Mesodermal cell (in vitro differentiated cells): ENCODE measurements around the gene SNRPD3.

Experiments
- H3K27ac ChIP-seq: 2 replicates; pipeline ENCODE4 v1.7.0; 2013; ENCODE audit warnings: mild to moderate bottlenecking, low read depth, low read length, moderate library complexity; ENCODE audit not compliant: severe bottlenecking
- H3K36me3 ChIP-seq: 2 replicates; pipeline ENCODE4 v1.7.1; 2013; ENCODE audit warnings: mild to moderate bottlenecking, low read length, moderate library complexity; ENCODE audit not compliant: control insufficient read depth, insufficient read depth
- H3K4me1 ChIP-seq: one replicate; pipeline ENCODE4 v1.7.1; 2013; ENCODE audit warnings: mild to moderate bottlenecking, low read length; ENCODE audit not compliant: insufficient read depth, control insufficient read depth, poor library complexity, severe bottlenecking
- H3K4me3 ChIP-seq: 2 replicates; pipeline ENCODE4 v1.7.0; 2013; ENCODE audit warnings: low read length, control low read depth, mild to moderate bottlenecking; ENCODE audit not compliant: insufficient read depth, poor library complexity, severe bottlenecking; ENCODE audit errors: extremely low read depth
- H3K9me3 ChIP-seq: 2 replicates; pipeline ENCODE4 v1.7.1; 2013; ENCODE audit warnings: mild to moderate bottlenecking, low read length, moderate library complexity; ENCODE audit not compliant: control insufficient read depth
- WGBS, 2 experiments: methylation state at CpG; one replicate each; pipeline ENCODE4 v1.1.5; 2013; ENCODE audit warnings: missing lambda C conversion rate in 2 of 2; ENCODE audit not compliant: insufficient coverage in 2 of 2; 5-methylcytosine and 5-hydroxymethylcytosine counted together

Gene SNRPD3

GRCh38 chr22:24585927-24586546, 30.2 kb downstream of the SNRPD3 start:
- WGBS, 2 experiments, result 91 to 95% methylated on average over 12 to 18 of the region's 24 CpGs

GRCh38 chr22:24587251-24587650, 31.5 kb downstream of the SNRPD3 start:
- no peak overlapping the region for H3K4me3 ChIP-seq
- 100% methylated on average over 2 to 3 of the region's 5 CpGs for WGBS, 2 experiments
- no peaks in the 10 kb centered on the region for H3K4me1 ChIP-seq
- H3K9me3 ChIP-seq, result no peaks in the 10 kb centered on the region
- H3K27ac ChIP-seq, result no peak overlapping the region
- peaks cover 34% of the 10 kb centered on the region for H3K36me3 ChIP-seq

More at GRCh38 chr22:24585927-24586546, 30.2 kb downstream of the SNRPD3 start:
- Histone ChIP-seq H3K9me3 (no peaks in the 10 kb centered on the region), H3K36me3 (peaks cover 34% of the 10 kb centered on the region), H3K4me1 (no peaks in the 10 kb centered on the region), H3K4me3 (no peak overlapping the region), H3K27ac (no peak overlapping the region)

GRCh38 chr22:24587948-24588347, 32.1 kb downstream of the SNRPD3 start:
- WGBS, 2 experiments, result 89 to 92% methylated on average over 7 to 8 of the region's 8 CpGs
- H3K27ac ChIP-seq, result no peak overlapping the region
- H3K36me3 ChIP-seq, result peaks cover 34% of the 10 kb centered on the region
- no peak overlapping the region for H3K4me3 ChIP-seq
- no peaks in the 10 kb centered on the region for H3K9me3 ChIP-seq
- H3K4me1 ChIP-seq, result no peaks in the 10 kb centered on the region

- Histone ChIP-seq H3K4me3 (no peak overlapping the region), H3K27ac (no peak overlapping the region), H3K9me3 (no peaks in the 10 kb centered on the region), H3K4me1 (peaks cover 1% of the 10 kb centered on the region), H3K36me3 (peaks cover 34% of the 10 kb centered on the region)
- WGBS, 2 experiments, result 87 to 92% methylated on average over 10 of the region's 13 CpGs
Observed at GRCh38 chr22:24588381-24588756, 32.6 kb downstream of the SNRPD3 start.

GRCh38 chr22:24588757-24589481, 33.1 kb downstream of the SNRPD3 start:
- WGBS, 2 experiments, result 97% methylated on average over 12 to 19 of the region's 21 CpGs
- Histone ChIP-seq H3K9me3 (no peaks in the 10 kb centered on the region), H3K27ac (no peak overlapping the region), H3K36me3 (peaks cover 34% of the 10 kb centered on the region), H3K4me3 (no peak overlapping the region), H3K4me1 (peaks cover 6% of the 10 kb centered on the region)

GRCh38 chr22:24589518-24590030, 33.8 kb downstream of the SNRPD3 start:
- no peak overlapping the region for H3K27ac ChIP-seq
- H3K36me3 ChIP-seq, result peaks cover 34% of the 10 kb centered on the region
- H3K4me3 ChIP-seq, result no peak overlapping the region
- H3K4me1 ChIP-seq, result peaks cover 9% of the 10 kb centered on the region
- WGBS, 2 experiments, result 90 to 100% methylated on average over 1 to 5 of the region's 7 CpGs
- H3K9me3 ChIP-seq, result no peaks in the 10 kb centered on the region

GRCh38 chr22:24590596-24591173, 34.9 kb downstream of the SNRPD3 start:
- Histone ChIP-seq H3K27ac (no peak overlapping the region), H3K4me1 (peaks cover 17% of the 10 kb centered on the region), H3K4me3 (no peak overlapping the region), H3K9me3 (no peaks in the 10 kb centered on the region), H3K36me3 (peaks cover 32% of the 10 kb centered on the region)
- 94 to 95% methylated on average over 12 of the region's 12 CpGs for WGBS, 2 experiments

GRCh38 chr22:24591286-24591830, 35.6 kb downstream of the SNRPD3 start:
- H3K27ac ChIP-seq, result no peak overlapping the region
- 92 to 94% methylated on average over 5 to 6 of the region's 6 CpGs for WGBS, 2 experiments
- H3K36me3 ChIP-seq, result peaks cover 26% of the 10 kb centered on the region
- H3K4me3 ChIP-seq, result no peak overlapping the region
- H3K9me3 ChIP-seq, result no peaks in the 10 kb centered on the region
- H3K4me1 ChIP-seq, result peaks cover 17% of the 10 kb centered on the region

GRCh38 chr22:24592058-24592850, 36.5 kb downstream of the SNRPD3 start:
- Histone ChIP-seq H3K27ac (no peak overlapping the region), H3K4me1 (peaks cover 17% of the 10 kb centered on the region)
- 10 to 16% methylated on average over 12 to 21 of the region's 33 CpGs for WGBS, 2 experiments

GRCh38 chr22:24592851-24593558, 37.2 kb downstream of the SNRPD3 start, which contains the start of gene LRRC75B:
Gene LRRC75B (minus strand): TSS chr22:24593073. CDS start chr22:24593039, 34 bp downstream.
- Histone ChIP-seq H3K36me3 (peaks cover 12% of the 10 kb centered on the region), H3K4me3 (peak within 1 kb of the TSS; percentile 65), H3K9me3 (no peaks in the 10 kb centered on the region), H3K4me1 (peaks cover 17% of the 10 kb centered on the region), H3K27ac (peak within 1 kb of the TSS; percentile 60)
- WGBS, 2 experiments, result 8% methylated on average over 47 to 51 of the region's 72 CpGs

More at GRCh38 chr22:24592058-24592850, 36.5 kb downstream of the SNRPD3 start:
- peak overlapping the region; percentile 65 for H3K4me3 ChIP-seq
- H3K9me3 ChIP-seq, result no peaks in the 10 kb centered on the region
- H3K36me3 ChIP-seq, result peaks cover 20% of the 10 kb centered on the region
